Measurements from ENCODE around the gene TAF4.

Gene TAF4

GRCh38 chr20:61991476-61991875, 74.2 kb downstream of the TAF4 start:
- peaks cover 3% of the 10 kb centered on the region; the same call in 1 of the 2 replicates for H3K36me3 ChIP-seq (replicated peaks; ENCODE audit: insufficient read depth, low read length)
- H3K9ac ChIP-seq (ENCODE audit: low read length), result no peak overlapping the region
- H2AFZ ChIP-seq (ENCODE audit: low read length), result no peak overlapping the region
- H3K9me3 ChIP-seq (replicated peaks; ENCODE audit: insufficient read depth, low read length), result no peaks in the 10 kb centered on the region
- H3K27ac ChIP-seq (ENCODE audit: low read length), result no peak overlapping the region
- no peaks in the 10 kb centered on the region for H3K27me3 ChIP-seq (replicated peaks; ENCODE audit: insufficient read depth, low read length)
- no peaks in the 10 kb centered on the region for H3K79me2 ChIP-seq (ENCODE audit: low read length)
- no peaks in the 10 kb centered on the region for H4K20me1 ChIP-seq (ENCODE audit: insufficient read depth, low read length)
- H3K4me1 ChIP-seq (ENCODE audit: low read length), result no peaks in the 10 kb centered on the region
- H3F3A ChIP-seq (ENCODE audit: insufficient read depth, low read length), result no peaks in the 10 kb centered on the region
- TF ChIP-seq EZH2 (optimal IDR thresholded peaks at IDR 0.05; ENCODE audit: low read depth, low read length), result no peak
- TF ChIP-seq, protein P1, sequence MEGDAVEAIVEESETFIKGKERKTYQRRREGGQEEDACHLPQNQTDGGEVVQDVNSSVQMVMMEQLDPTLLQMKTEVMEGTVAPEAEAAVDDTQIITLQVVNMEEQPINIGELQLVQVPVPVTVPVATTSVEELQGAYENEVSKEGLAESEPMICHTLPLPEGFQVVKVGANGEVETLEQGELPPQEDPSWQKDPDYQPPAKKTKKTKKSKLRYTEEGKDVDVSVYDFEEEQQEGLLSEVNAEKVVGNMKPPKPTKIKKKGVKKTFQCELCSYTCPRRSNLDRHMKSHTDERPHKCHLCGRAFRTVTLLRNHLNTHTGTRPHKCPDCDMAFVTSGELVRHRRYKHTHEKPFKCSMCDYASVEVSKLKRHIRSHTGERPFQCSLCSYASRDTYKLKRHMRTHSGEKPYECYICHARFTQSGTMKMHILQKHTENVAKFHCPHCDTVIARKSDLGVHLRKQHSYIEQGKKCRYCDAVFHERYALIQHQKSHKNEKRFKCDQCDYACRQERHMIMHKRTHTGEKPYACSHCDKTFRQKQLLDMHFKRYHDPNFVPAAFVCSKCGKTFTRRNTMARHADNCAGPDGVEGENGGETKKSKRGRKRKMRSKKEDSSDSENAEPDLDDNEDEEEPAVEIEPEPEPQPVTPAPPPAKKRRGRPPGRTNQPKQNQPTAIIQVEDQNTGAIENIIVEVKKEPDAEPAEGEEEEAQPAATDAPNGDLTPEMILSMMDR (IDR thresholded peaks at IDR 0.05; ENCODE audit: low read length), result no peak
- no peak for TF ChIP-seq EZH2phosphoT487 (IDR thresholded peaks at IDR 0.05; ENCODE audit: low read length)
- no peaks in the 10 kb centered on the region for H3K9me2 ChIP-seq (replicated peaks; ENCODE audit: insufficient read depth, low read length)
- no peak for DNase-seq
- no peak overlapping the region for H3K4me2 ChIP-seq (ENCODE audit: low read depth, low read length)
- no peak overlapping the region for H3K4me3 ChIP-seq (ENCODE audit: low read length)

GRCh38 chr20:61990484-61990883, 75.2 kb downstream of the TAF4 start:
- no peaks in the 10 kb centered on the region for H3K79me2 ChIP-seq (ENCODE audit: low read length)
- TF ChIP-seq EZH2phosphoT487 (IDR thresholded peaks at IDR 0.05; ENCODE audit: low read length) (no peak), EZH2 (optimal IDR thresholded peaks at IDR 0.05; ENCODE audit: low read depth, low read length) (no peak)
- TF ChIP-seq, protein P1 (IDR thresholded peaks at IDR 0.05; ENCODE audit: low read length), result no peak
- no peak overlapping the region for H3K27ac ChIP-seq (ENCODE audit: low read length)
- no peak overlapping the region for H3K4me2 ChIP-seq (ENCODE audit: low read depth, low read length)
- H3K4me3 ChIP-seq (ENCODE audit: low read length), result no peak overlapping the region
- H3K9ac ChIP-seq (ENCODE audit: low read length), result no peak overlapping the region
- H4K20me1 ChIP-seq (ENCODE audit: insufficient read depth, low read length), result no peaks in the 10 kb centered on the region
- no peak for DNase-seq
- H3K27me3 ChIP-seq (replicated peaks; ENCODE audit: insufficient read depth, low read length), result no peaks in the 10 kb centered on the region
- H3F3A ChIP-seq (ENCODE audit: insufficient read depth, low read length), result no peaks in the 10 kb centered on the region
- H3K9me2 ChIP-seq (replicated peaks; ENCODE audit: insufficient read depth, low read length), result no peaks in the 10 kb centered on the region
- H2AFZ ChIP-seq (ENCODE audit: low read length), result no peak overlapping the region
- H3K9me3 ChIP-seq (replicated peaks; ENCODE audit: insufficient read depth, low read length), result no peaks in the 10 kb centered on the region
- peaks cover 3% of the 10 kb centered on the region; the same call in 1 of the 2 replicates for H3K36me3 ChIP-seq (replicated peaks; ENCODE audit: insufficient read depth, low read length)
- no peaks in the 10 kb centered on the region for H3K4me1 ChIP-seq (ENCODE audit: low read length)

- H3K27me3 ChIP-seq (replicated peaks; ENCODE audit: insufficient read depth, low read length), result no peaks in the 10 kb centered on the region
- H2AFZ ChIP-seq (ENCODE audit: low read length), result no peak overlapping the region
- no peak overlapping the region for H3K27ac ChIP-seq (ENCODE audit: low read length)
- H3K9ac ChIP-seq (ENCODE audit: low read length), result no peak overlapping the region
- no peaks in the 10 kb centered on the region for H3F3A ChIP-seq (ENCODE audit: insufficient read depth, low read length)
- H3K36me3 ChIP-seq (replicated peaks; ENCODE audit: insufficient read depth, low read length), result peaks cover 3% of the 10 kb centered on the region; the same call in 1 of the 2 replicates
- no peaks in the 10 kb centered on the region for H3K9me2 ChIP-seq (replicated peaks; ENCODE audit: insufficient read depth, low read length)
- no peaks in the 10 kb centered on the region for H3K4me1 ChIP-seq (ENCODE audit: low read length)
- no peak for DNase-seq
- no peaks in the 10 kb centered on the region for H3K79me2 ChIP-seq (ENCODE audit: low read length)
- no peak for TF ChIP-seq EZH2phosphoT487 (IDR thresholded peaks at IDR 0.05; ENCODE audit: low read length)
- TF ChIP-seq, protein P1 (IDR thresholded peaks at IDR 0.05; ENCODE audit: low read length), result no peak
- no peak for TF ChIP-seq EZH2 (optimal IDR thresholded peaks at IDR 0.05; ENCODE audit: low read depth, low read length)
- H3K4me3 ChIP-seq (ENCODE audit: low read length), result no peak overlapping the region
- H3K4me2 ChIP-seq (ENCODE audit: low read depth, low read length), result no peak overlapping the region
- no peaks in the 10 kb centered on the region for H4K20me1 ChIP-seq (ENCODE audit: insufficient read depth, low read length)
- H3K9me3 ChIP-seq (replicated peaks; ENCODE audit: insufficient read depth, low read length), result no peaks in the 10 kb centered on the region
These were observed 75.9 kb downstream of the TAF4 start for GRCh38 chr20:61989741-61990140.
